GM12875 (cell line): ENCODE results near the gene IGSF9B.

Source experiments
- H3K4me3 ChIP-seq: one replicate; pipeline ENCODE4 v1.5.1; 2011; ENCODE audit warnings: low read depth, low read length, control low read depth
- CTCF ChIP-seq: IDR thresholded peaks from 2 replicates; pipeline ENCODE4 v1.5.1; 2011; ENCODE audit warnings: low read depth, mild to moderate bottlenecking, control low read depth, inconsistent platforms, low read length, moderate library complexity, borderline replicate concordance; ENCODE audit not compliant: insufficient read depth

The IGSF9B gene

GRCh38 chr11:133955081-133955891 is 1.5 kb downstream of the IGSF9B start:
- no peak for TF ChIP-seq CTCF
- H3K4me3 ChIP-seq = no peak overlapping the region

GRCh38 chr11:133953999-133954398 is 2.8 kb downstream of the IGSF9B start:
- no peak overlapping the region for H3K4me3 ChIP-seq
- TF ChIP-seq CTCF = no peak

DNA sequence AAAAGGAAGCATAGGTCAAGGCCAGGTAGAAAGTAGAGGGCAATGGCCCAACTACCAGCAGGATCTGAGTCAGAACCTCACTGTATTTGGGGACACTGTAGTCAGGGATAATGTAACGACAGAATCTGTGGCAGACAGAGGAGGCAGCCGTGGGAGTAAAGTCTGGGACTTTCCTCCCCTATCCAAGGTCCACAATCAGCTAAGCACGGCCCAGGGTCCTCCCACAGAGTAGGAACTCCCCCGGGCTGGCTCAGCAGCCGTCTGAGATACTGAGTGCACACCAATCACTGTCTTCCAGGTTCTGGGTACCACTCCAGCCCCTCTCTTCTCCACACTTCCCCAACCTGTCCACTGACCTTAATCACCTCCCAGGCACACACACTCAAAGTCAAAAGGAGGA is 3.2 kb downstream of the IGSF9B start:
- TF ChIP-seq CTCF = no peak

DNA sequence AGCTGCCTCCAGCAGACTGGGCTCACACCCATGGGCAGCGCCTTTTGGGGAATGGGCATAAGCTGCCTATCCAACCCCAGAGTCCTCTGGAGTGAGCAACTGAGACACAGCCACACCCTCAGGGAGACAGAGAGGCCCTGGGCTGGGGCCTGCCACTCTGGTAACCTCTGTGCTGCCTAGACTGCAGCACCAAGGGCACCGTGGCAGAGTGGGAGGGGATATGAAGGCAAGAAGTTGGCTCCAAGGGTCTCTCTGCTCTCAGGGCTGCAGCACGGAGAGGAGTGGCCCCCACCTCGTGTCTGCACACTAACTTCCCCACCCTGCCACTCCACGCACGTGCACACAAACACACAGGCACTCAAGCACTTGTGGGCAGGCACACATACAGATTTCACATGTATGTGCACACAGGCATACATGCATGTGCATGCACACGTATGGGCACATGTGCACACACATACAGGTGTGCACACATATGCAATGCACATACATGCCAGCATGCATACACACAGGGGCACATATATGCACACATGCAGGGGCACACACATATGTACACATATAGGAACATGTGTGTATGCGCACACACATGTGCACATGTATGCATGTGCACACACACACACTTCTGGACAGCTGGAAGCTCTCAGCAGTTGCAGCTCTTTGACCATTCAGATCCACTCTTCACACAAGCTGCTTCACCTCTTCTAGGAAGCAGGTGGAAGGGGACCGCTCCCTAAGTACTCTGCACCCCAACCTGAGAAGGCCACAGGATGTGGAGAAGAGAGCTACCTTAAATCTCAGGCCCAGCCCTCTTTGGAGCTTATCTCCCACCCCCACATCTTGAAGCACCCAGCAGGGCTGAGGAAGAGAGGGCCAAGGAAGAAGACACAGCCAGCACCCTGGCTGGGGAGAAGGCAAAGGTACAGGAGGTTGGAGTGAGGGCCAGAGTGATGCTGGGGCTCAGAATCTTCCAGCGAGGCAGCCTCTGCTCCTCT is 4.3 kb downstream of the IGSF9B start:
- no peak for TF ChIP-seq CTCF

More for the DNA sequence above, 3.2 kb downstream of the IGSF9B start:
- H3K4me3 ChIP-seq = no peak overlapping the region

GRCh38 chr11:133951327-133952198 is 5.2 kb downstream of the IGSF9B start:
- TF ChIP-seq CTCF = no peak
- H3K4me3 ChIP-seq = no peak overlapping the region

More for the DNA sequence above, 4.3 kb downstream of the IGSF9B start:
- no peak overlapping the region for H3K4me3 ChIP-seq

GRCh38 chr11:133950874-133951326 is 5.9 kb downstream of the IGSF9B start:
- H3K4me3 ChIP-seq = no peak overlapping the region
- TF ChIP-seq CTCF = no peak
